HepG2 (cell line): ENCODE data around the gene MAVS. TPM values are rescaled to one million over a fixed set of nuclear protein-coding genes. Genes with fewer than 3 reads are reported as not detected.
A peak's percentile ranks its signal among the peaks of the same experiment; 100 is the strongest.

Source experiments
- ATF7 ChIP-seq, 2 experiments: fragments of 450-650 bp in 1 of 2; sonication (generic) in 1 of 2; formaldehyde crosslinking in 1 of 2; IDR thresholded peaks; 2 replicates each; pipeline versions ENCODE4 v1.4.0 to v1.6.1; 2016 to 2020; ENCODE audit warnings: antibody characterized with exemption in 1 of 2, mild to moderate bottlenecking in 1 of 2, missing genetic modification reagents in 1 of 2
- CENPT ChIP-seq: sonication (generic); formaldehyde crosslinking; IDR thresholded peaks from 2 replicates; pipeline ENCODE4 v1.8.0; 2022; ENCODE audit warnings: low read depth, mild to moderate bottlenecking, moderate library complexity, missing genetic modification reagents
- HOXD1 ChIP-seq: sonication (generic); formaldehyde crosslinking; IDR thresholded peaks from 2 replicates; pipeline ENCODE4 v1.5.0; 2020; ENCODE audit warnings: missing genetic modification reagents
- JUNB ChIP-seq: sonication (generic); formaldehyde crosslinking; IDR thresholded peaks from 2 replicates; pipeline ENCODE4 v1.8.0; 2022; ENCODE audit warnings: missing genetic modification reagents, mild to moderate bottlenecking, borderline replicate concordance
- KAT8 ChIP-seq: IDR thresholded peaks from 2 replicates; pipeline ENCODE4 v1.6.1; 2016; ENCODE audit warnings: missing genetic modification reagents, missing compliant biosample characterization
- MAFK ChIP-seq, 2 experiments: IDR thresholded peaks in 1 of 2; conservative IDR thresholded peaks in 1 of 2; 2 replicates each; pipeline ENCODE4 v1.6.1; 2011; ENCODE audit warnings: improper control_type of control experiment in 2 of 2, low read length in 2 of 2
- NFKB2 ChIP-seq: sonication (generic); formaldehyde crosslinking; IDR thresholded peaks from 2 replicates; pipeline ENCODE4 v1.4.0; 2020; ENCODE audit warnings: missing genetic modification reagents, borderline replicate concordance
- RFX1 ChIP-seq: fragments of 450-650 bp; IDR thresholded peaks from 2 replicates; pipeline ENCODE4 v1.6.1; 2017
- SP5 ChIP-seq: IDR thresholded peaks from 2 replicates; pipeline ENCODE4 v1.6.1; 2016; ENCODE audit warnings: low read depth, borderline replicate concordance
- SRF ChIP-seq: IDR thresholded peaks from 2 replicates; pipeline ENCODE4 v1.6.1; 2011; ENCODE audit warnings: mild to moderate bottlenecking, low read depth, low read length, moderate library complexity
- SUZ12 ChIP-seq: fragments of 150-350 bp; IDR thresholded peaks from 2 replicates; pipeline ENCODE4 v1.6.1; 2014; ENCODE audit warnings: low read depth, low read length
- TAF15 ChIP-seq: fragments of 200-400 bp; formaldehyde crosslinking; IDR thresholded peaks from one replicate; pipeline ENCODE4 v1.6.1; 2018; ENCODE audit warnings: mild to moderate bottlenecking, low read depth, low read length; ENCODE audit not compliant: poor library complexity, severe bottlenecking
- ZBTB25 ChIP-seq: IDR thresholded peaks from 2 replicates; pipeline ENCODE4 v1.6.1; 2018; ENCODE audit warnings: missing genetic modification reagents
- ZNF552 ChIP-seq: sonication (generic); formaldehyde crosslinking; IDR thresholded peaks from 2 replicates; pipeline ENCODE4 v1.9.0; 2022; ENCODE audit warnings: missing genetic modification reagents, mild to moderate bottlenecking, borderline replicate concordance
- ZNF614 ChIP-seq: IDR thresholded peaks from 2 replicates; pipeline ENCODE4 v1.6.1; 2018; ENCODE audit warnings: missing biosample characterization, missing genetic modification reagents, inconsistent platforms, borderline replicate concordance
- ZNF646 ChIP-seq: sonication (generic); formaldehyde crosslinking; IDR thresholded peaks from 2 replicates; pipeline ENCODE4 v1.9.0; 2021; ENCODE audit warnings: mild to moderate bottlenecking, missing genetic modification reagents
- polyA plus RNA-seq, 8 experiments: library from polyadenylated mRNA; depleted of rRNA in 3 of 8; stranded (reverse) in 7 of 8; unstranded in 1 of 8; fragments of >200 nt; fragmentation: Illumina TruSeq in 4 of 8; extraction: Trizol in 4 of 8; gene quantifications; 2 replicates each; pipeline versions ENCODE4 v1.2.1 to v1.2.3, GENCODE V29; 2011 to 2016; ENCODE audit warnings: low read depth in 4 of 8, missing spikeins in 1 of 8, mixed read lengths in 1 of 8; ENCODE audit not compliant: insufficient read depth in 1 of 8
- total RNA-seq, 5 experiments: library from RNA; depleted of rRNA; stranded (reverse); fragments of >200 nt; fragmentation: Illumina TruSeq; extraction: Trizol; gene quantifications; 2 replicates each; pipeline ENCODE4 v1.2.3, GENCODE V29; 2016; ENCODE audit warnings: low read depth in 1 of 5
- TF ChIP-seq, protein P1 (sequence below): sonication (generic); formaldehyde crosslinking; conservative IDR thresholded peaks from 2 replicates; pipeline ENCODE4 v1.4.0; 2020; ENCODE audit warnings: missing genetic modification reagents
- TF ChIP-seq, protein P2 (sequence below): sonication (generic); formaldehyde crosslinking; IDR thresholded peaks from 2 replicates; pipeline ENCODE4 v1.5.0; 2020; ENCODE audit warnings: missing genetic modification reagents

Gene MAVS
- total and polyA plus RNA-seq, 2 of the 13 experiments (the other 11 are each of a cell fraction or from before 2014, with no cell fraction given): 27.3 to 36.6 TPM

DNA sequence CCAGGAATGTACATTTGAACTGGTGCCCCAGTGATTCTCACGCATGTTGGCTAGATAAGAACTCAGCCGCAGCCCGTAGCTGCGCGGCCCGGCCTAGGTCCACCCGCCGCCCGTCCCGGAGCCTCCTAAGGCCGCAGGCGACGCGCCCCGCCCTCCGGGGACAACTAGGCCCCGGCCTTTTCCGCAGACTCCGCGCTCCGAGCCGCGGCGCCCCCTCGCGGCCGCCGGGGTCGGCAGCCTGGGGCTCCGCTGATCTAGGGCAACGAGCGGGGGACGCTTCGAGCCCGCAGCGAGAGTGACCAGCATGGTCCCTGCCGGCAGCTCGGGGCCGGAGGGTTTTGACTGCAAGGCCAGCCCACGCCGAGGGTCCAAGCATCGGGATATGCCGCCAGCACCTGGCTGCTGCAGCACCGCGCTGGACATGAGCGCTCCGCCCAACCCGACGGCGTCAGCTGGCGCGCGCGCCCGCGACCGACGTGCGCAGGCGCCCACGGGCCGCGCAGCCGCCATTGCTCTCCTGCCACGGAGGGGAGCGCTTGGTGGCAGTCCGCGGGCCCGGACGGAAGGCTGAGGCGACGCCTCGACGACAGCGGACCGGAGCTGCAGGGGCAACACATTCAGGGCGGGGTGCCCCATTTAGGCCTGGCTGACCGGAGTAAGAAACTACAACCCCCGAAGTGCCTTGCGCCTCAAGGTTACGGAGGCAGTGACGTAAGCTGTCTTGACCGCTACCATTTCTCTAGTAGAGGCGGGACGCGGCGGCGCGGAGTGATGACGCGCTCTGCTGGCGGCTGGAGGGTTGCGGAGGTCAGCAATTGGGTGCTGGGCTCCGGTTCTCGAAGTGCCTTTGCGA is 26.4 kb upstream of the MAVS start, which contains the start of gene AP5S1 (continued):
- peak; percentile 94 for TF ChIP-seq TAF15
- TF ChIP-seq ZNF646: no peak; the same call in 1 of the 2 replicates
- TF ChIP-seq ZNF614: peak; percentile 91
- no peak for TF ChIP-seq JUNB
- peak; percentile 82 for TF ChIP-seq SUZ12
- TF ChIP-seq NFKB2 (CRISPR knock-in tag): peak; percentile 97
- TF ChIP-seq ATF7 (IDR thresholded peaks at IDR 0.05): peak; percentile 92
- peak; percentile 95 for TF ChIP-seq ATF7 (CRISPR knock-in tag; IDR thresholded peaks at IDR 0.05)
- TF ChIP-seq CENPT (CRISPR knock-in tag): peak; percentile 97
- TF ChIP-seq, protein P1, sequence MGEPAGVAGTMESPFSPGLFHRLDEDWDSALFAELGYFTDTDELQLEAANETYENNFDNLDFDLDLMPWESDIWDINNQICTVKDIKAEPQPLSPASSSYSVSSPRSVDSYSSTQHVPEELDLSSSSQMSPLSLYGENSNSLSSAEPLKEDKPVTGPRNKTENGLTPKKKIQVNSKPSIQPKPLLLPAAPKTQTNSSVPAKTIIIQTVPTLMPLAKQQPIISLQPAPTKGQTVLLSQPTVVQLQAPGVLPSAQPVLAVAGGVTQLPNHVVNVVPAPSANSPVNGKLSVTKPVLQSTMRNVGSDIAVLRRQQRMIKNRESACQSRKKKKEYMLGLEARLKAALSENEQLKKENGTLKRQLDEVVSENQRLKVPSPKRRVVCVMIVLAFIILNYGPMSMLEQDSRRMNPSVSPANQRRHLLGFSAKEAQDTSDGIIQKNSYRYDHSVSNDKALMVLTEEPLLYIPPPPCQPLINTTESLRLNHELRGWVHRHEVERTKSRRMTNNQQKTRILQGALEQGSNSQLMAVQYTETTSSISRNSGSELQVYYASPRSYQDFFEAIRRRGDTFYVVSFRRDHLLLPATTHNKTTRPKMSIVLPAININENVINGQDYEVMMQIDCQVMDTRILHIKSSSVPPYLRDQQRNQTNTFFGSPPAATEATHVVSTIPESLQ (CRISPR knock-in tag): 0 out of 2 replicates have a peak, but pooled peaks have one; percentile 61
- peak; percentile 81 for TF ChIP-seq SRF
- peak; percentile 92 for TF ChIP-seq ZNF552 (CRISPR knock-in tag)
- peak; percentile 92 for TF ChIP-seq SP5 (CRISPR knock-in tag)
- TF ChIP-seq MAFK (conservative IDR thresholded peaks at IDR 0.05 in 1 of 2, IDR thresholded peaks at IDR 0.05 in 1 of 2; ENCODE audit: low read length in 2 of 2): peak; percentile 67 to 77
- TF ChIP-seq KAT8: peak; percentile 95
- no peak; the same call in 1 of the 2 replicates for TF ChIP-seq RFX1
- peak; percentile 91; the same call in 1 of the 2 replicates for TF ChIP-seq HOXD1
- TF ChIP-seq, protein P2, sequence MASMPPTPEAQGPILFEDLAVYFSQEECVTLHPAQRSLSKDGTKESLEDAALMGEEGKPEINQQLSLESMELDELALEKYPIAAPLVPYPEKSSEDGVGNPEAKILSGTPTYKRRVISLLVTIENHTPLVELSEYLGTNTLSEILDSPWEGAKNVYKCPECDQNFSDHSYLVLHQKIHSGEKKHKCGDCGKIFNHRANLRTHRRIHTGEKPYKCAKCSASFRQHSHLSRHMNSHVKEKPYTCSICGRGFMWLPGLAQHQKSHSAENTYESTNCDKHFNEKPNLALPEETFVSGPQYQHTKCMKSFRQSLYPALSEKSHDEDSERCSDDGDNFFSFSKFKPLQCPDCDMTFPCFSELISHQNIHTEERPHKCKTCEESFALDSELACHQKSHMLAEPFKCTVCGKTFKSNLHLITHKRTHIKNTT (CRISPR knock-in tag): peak; percentile 92; the same call in 1 of the 2 replicates
- peak; percentile 66 for TF ChIP-seq ZBTB25 (CRISPR knock-in tag)
